UCSD-AML1 (cell line): Measurements from ENCODE around the gene TREH.

ENCODE experiments used
- DNase-seq: peaks from one replicate; lab custom pipeline; 2025; ENCODE audit not compliant: unreplicated experiment; lab: John Stamatoyannopoulos, UW

The TREH gene

GRCh38 chr11:118670063-118670462, 9.4 kb downstream of the TREH start:
- no peak for DNase-seq

GRCh38 chr11:118666371-118666770, 13.1 kb downstream of the TREH start:
- DNase-seq: no peak

GRCh38 chr11:118663902-118664301, 15.5 kb downstream of the TREH start:
- DNase-seq: no peak

GRCh38 chr11:118663381-118663780, 16.1 kb downstream of the TREH start:
- no peak for DNase-seq

GRCh38 chr11:118662401-118663271, 16.8 kb downstream of the TREH start:
- no peak for DNase-seq

- DNase-seq: no peak
These were observed 17.8 kb downstream of the TREH start for GRCh38 chr11:118661425-118662301.

- DNase-seq: no peak
These were observed 18.6 kb downstream of the TREH start for GRCh38 chr11:118660681-118661424.

- no peak for DNase-seq
These were observed 19.3 kb downstream of the TREH start for GRCh38 chr11:118659953-118660680.

- DNase-seq: peak; percentile 88
These were observed 20.0 kb downstream of the TREH start for GRCh38 chr11:118659314-118659952.

GRCh38 chr11:118658429-118659313, 20.8 kb downstream of the TREH start:
- DNase-seq: peak; percentile 29

GRCh38 chr11:118657709-118658428, 21.6 kb downstream of the TREH start:
- no peak for DNase-seq

GRCh38 chr11:118657238-118657637, 22.2 kb downstream of the TREH start:
- DNase-seq: no peak

- DNase-seq: no peak
These were observed 22.8 kb downstream of the TREH start for GRCh38 chr11:118656563-118657165.

- DNase-seq: no peak
These were observed 23.8 kb downstream of the TREH start for GRCh38 chr11:118655486-118656190.

- no peak for DNase-seq
These were observed 25.6 kb downstream of the TREH start for GRCh38 chr11:118653684-118654390.

- DNase-seq: peak; percentile 55
These were observed 26.7 kb downstream of the TREH start for GRCh38 chr11:118652681-118653181.

GRCh38 chr11:118651820-118652219, 27.6 kb downstream of the TREH start:
- no peak for DNase-seq
